ENCODE data around the gene RTP1.

DNA sequence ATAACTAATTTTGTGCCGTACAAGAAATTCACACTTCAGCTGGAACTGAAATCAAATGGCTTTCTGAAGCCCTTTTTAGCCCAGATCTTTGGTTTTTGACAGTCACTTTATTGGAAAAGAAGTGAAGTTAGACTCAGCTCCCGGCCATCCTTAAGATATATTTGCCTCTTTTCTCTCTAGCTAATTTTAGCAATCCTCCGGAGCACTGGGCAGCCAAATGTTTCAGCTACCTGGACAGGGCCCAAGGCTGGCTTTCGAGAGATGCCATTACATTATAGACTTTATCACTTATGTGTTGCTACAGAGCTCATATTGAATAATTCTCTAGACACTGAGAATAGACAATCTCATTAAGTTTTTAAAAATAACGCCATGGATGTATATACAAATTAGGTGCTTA is 29.5 kb upstream of the RTP1 start:
- TF ChIP-seq ZNF274 (IDR thresholded peaks at IDR 0.05; ENCODE audit: low read depth, low read length) (no peak), SUZ12 (IDR thresholded peaks at IDR 0.05; ENCODE audit: extremely low read depth, insufficient read depth, insufficient read length) (no peak), YY1 (IDR thresholded peaks at IDR 0.05; ENCODE audit: insufficient read depth, insufficient read length) (no peak)
